IMR-90 (cell line): Measurements from ENCODE around the gene LTBP2. TPM values are rescaled to one million over a fixed set of nuclear protein-coding genes. Genes with fewer than 3 reads are reported as not detected.

ENCODE experiments used
- ATAC-seq: fragments of 200-7000 bp; cut with Tn5 transposase; 2 replicates; pipeline ENCODE4 v1.9.1; 2020; ENCODE audit warnings: low read depth, mild to moderate bottlenecking, moderate library complexity
- BruUV-seq: library from RNA; stranded (reverse); fragments of 400-500 nt; replicated peaks from 2 replicates; lab custom pipeline; 2021; lab: Mats Ljungman, UMichigan
- CTCF ChIA-PET: fragments of 300-600 bp; formaldehyde crosslinking; extraction: SDS; loops from one replicate; lab custom pipeline; 2021; ENCODE audit warnings: antibody characterized with exemption; lab: Yijun Ruan, JAX
- POLR2A ChIA-PET: fragments of 300-600 bp; sonication (Branson Sonifier 250); formaldehyde crosslinking; loops from one replicate; lab custom pipeline; 2022; ENCODE audit warnings: antibody characterized with exemption; ENCODE audit not compliant: unreplicated experiment; lab: Charles Lee
- DNase-seq: peaks from one replicate; pipeline ENCODE4 v3.0.0; 2013
- H2AFZ ChIP-seq: replicated peaks from 2 replicates; pipeline ENCODE3; 2013; ENCODE audit warnings: low read length, mild to moderate bottlenecking; ENCODE audit not compliant: poor library complexity
- H2AK5ac ChIP-seq: 2 replicates; pipeline ENCODE4 v1.6.1; 2013; ENCODE audit warnings: low read depth, low read length, inconsistent platforms
- H2AK9ac ChIP-seq: replicated peaks from 2 replicates; pipeline ENCODE3; 2013; ENCODE audit warnings: mild to moderate bottlenecking, low read depth, low read length, moderate library complexity; ENCODE audit not compliant: poor library complexity
- H2BK120ac ChIP-seq: 2 replicates; pipeline ENCODE4 v1.6.1; 2013; ENCODE audit warnings: low read depth, low read length, inconsistent platforms
- H2BK15ac ChIP-seq: 3 replicates; pipeline ENCODE4 v1.6.1; 2013; ENCODE audit warnings: low read depth, low read length, inconsistent platforms
- H2BK20ac ChIP-seq: 2 replicates; pipeline ENCODE4 v1.6.1; 2013; ENCODE audit warnings: low read depth, mild to moderate bottlenecking, inconsistent platforms, low read length, moderate library complexity
- H2BK5ac ChIP-seq: 2 replicates; pipeline ENCODE4 v1.6.1; 2013; ENCODE audit warnings: mild to moderate bottlenecking, low read depth, low read length, inconsistent platforms; ENCODE audit not compliant: poor library complexity, severe bottlenecking
- H3K14ac ChIP-seq: replicated peaks from 2 replicates; pipeline ENCODE4 v1.6.1; 2013; ENCODE audit warnings: low read depth, low read length, inconsistent platforms
- H3K18ac ChIP-seq: 2 replicates; pipeline ENCODE4 v1.6.1; 2013; ENCODE audit warnings: low read depth, low read length, control low read depth
- H3K23ac ChIP-seq: 2 replicates; pipeline ENCODE4 v1.6.1; 2013; ENCODE audit warnings: low read depth, low read length, inconsistent platforms
- H3K27ac ChIP-seq: 2 replicates; pipeline ENCODE4 v1.5.1; 2013; ENCODE audit warnings: mild to moderate bottlenecking, control low read depth, low read length; ENCODE audit not compliant: insufficient read depth
- H3K27me3 ChIP-seq: 2 replicates; pipeline ENCODE4 v1.6.1; 2013; ENCODE audit warnings: low read length; ENCODE audit not compliant: control insufficient read depth, insufficient read depth
- H3K36me3 ChIP-seq: 2 replicates; pipeline ENCODE4 v1.6.1; 2013; ENCODE audit warnings: low read length, mixed read lengths; ENCODE audit not compliant: control insufficient read depth, insufficient read depth
- H3K4ac ChIP-seq: 2 replicates; pipeline ENCODE4 v1.6.1; 2013; ENCODE audit warnings: low read depth, low read length, inconsistent platforms
- H3K4me1 ChIP-seq: 2 replicates; pipeline ENCODE4 v1.6.1; 2013; ENCODE audit warnings: low read length, mixed read lengths; ENCODE audit not compliant: control insufficient read depth, insufficient read depth
- H3K4me2 ChIP-seq: 2 replicates; pipeline ENCODE4 v1.6.1; 2013; ENCODE audit warnings: low read depth, mild to moderate bottlenecking, control low read depth, low read length, moderate library complexity
- H3K4me3 ChIP-seq: 2 replicates; pipeline ENCODE4 v1.5.1; 2013; ENCODE audit warnings: low read depth, mild to moderate bottlenecking, control low read depth, low read length, moderate library complexity; ENCODE audit not compliant: insufficient read depth
- H3K56ac ChIP-seq: 2 replicates; pipeline ENCODE4 v1.6.1; 2013; ENCODE audit warnings: low read length, inconsistent platforms; ENCODE audit not compliant: insufficient read depth; ENCODE audit errors: extremely low read depth
- H3K79me1 ChIP-seq, 2 experiments: 2 replicates each; pipeline ENCODE4 v1.6.1; 2013; ENCODE audit warnings: low read length in 2 of 2, inconsistent platforms in 1 of 2, low read depth in 1 of 2
- H3K9ac ChIP-seq: 2 replicates; pipeline ENCODE4 v1.6.1; 2013; ENCODE audit warnings: low read depth, low read length, control low read depth
- H3K9me1 ChIP-seq: 2 replicates; pipeline ENCODE4 v1.6.1; 2013; ENCODE audit warnings: low read length, inconsistent platforms; ENCODE audit not compliant: insufficient read depth
- H3K9me3 ChIP-seq: 2 replicates; pipeline ENCODE4 v1.6.1; 2013; ENCODE audit warnings: low read length; ENCODE audit not compliant: control insufficient read depth, insufficient read depth
- H4K20me1 ChIP-seq: 2 replicates; pipeline ENCODE4 v1.6.1; 2013; ENCODE audit warnings: low read length, inconsistent platforms; ENCODE audit not compliant: insufficient read depth
- H4K5ac ChIP-seq: 2 replicates; pipeline ENCODE4 v1.6.1; 2013; ENCODE audit warnings: mild to moderate bottlenecking, low read depth, low read length, control low read depth
- H4K8ac ChIP-seq, 2 experiments: 2 replicates each; pipeline ENCODE4 v1.6.1; 2013; ENCODE audit warnings: low read depth in 2 of 2, low read length in 2 of 2, control low read depth in 1 of 2, inconsistent platforms in 1 of 2
- H4K91ac ChIP-seq: 2 replicates; pipeline ENCODE4 v1.6.1; 2013; ENCODE audit warnings: low read depth, low read length, inconsistent platforms; ENCODE audit not compliant: insufficient read depth
- CTCF ChIP-seq: conservative IDR thresholded peaks from 2 replicates; pipeline ENCODE4 v1.5.1; 2012; ENCODE audit warnings: mild to moderate bottlenecking, low read depth, low read length, improper control_type of control experiment
- MAFK ChIP-seq: IDR thresholded peaks from 2 replicates; pipeline ENCODE4 v1.6.1; 2012; ENCODE audit warnings: low read depth, low read length, improper control_type of control experiment
- NFE2L2 ChIP-seq: fragments of 150-350 bp; IDR thresholded peaks from 2 replicates; pipeline ENCODE4 v1.6.1; 2016; ENCODE audit warnings: low read depth, mild to moderate bottlenecking, low read length
- WGBS, 2 experiments: methylation state at CpG; one replicate each; pipeline versions ENCODE4 v1.1.5 to v1.1.7; 2013; ENCODE audit warnings: missing lambda C conversion rate in 2 of 2; ENCODE audit not compliant: insufficient read length in 1 of 2; ENCODE audit errors: extremely low coverage in 2 of 2; 5-methylcytosine and 5-hydroxymethylcytosine counted together
- dilution Hi-C: fragments of 300-500 bp; cut with HindIII; formaldehyde crosslinking; loops from one replicate; pipeline ENCODE4 v1.14.3; 2018; ENCODE audit warnings: low sequenced_read_pairs; ENCODE audit not compliant: unreplicated experiment
- in situ Hi-C: fragments of 300-500 bp; cut with MboI; formaldehyde crosslinking; loops from 3 replicates; pipeline ENCODE4 v1.14.3; 2019; ENCODE audit warnings: low sequenced_read_pairs, inconsistent platforms, mixed read lengths
- intact Hi-C: fragments of 100-400 bp; cut with micrococcal nuclease; formaldehyde crosslinking; loops from 2 replicates; pipeline ENCODE4 v1.10.0; 2022
- polyA plus RNA-seq, 3 experiments: library from polyadenylated mRNA; depleted of rRNA; stranded (reverse); fragments of >200 nt; gene quantifications; 2 replicates each; pipeline ENCODE4 v1.2.3, GENCODE V29; 2012; ENCODE audit warnings: low replicate concordance in 1 of 3
- total RNA-seq: library from RNA; depleted of rRNA; stranded (reverse); fragments of >200 nt; gene quantifications from 2 replicates; pipeline ENCODE4 v1.2.3, GENCODE V29; 2012

The LTBP2 gene
- total and polyA plus RNA-seq, 2 of the 4 experiments (the other 2 are of a cell fraction) = 23.8 to 79.3 TPM

GRCh38 chr14:74658535-74659131 is 46.6 kb upstream of the LTBP2 start:
- peak; percentile 69 for DNase-seq

More at GRCh38 chr14:74658535-74659131, 46.6 kb upstream of the LTBP2 start:
- peak overlapping the region; percentile 83 for H2BK120ac ChIP-seq
- peak; percentile 48 for ATAC-seq
- H3K36me3 ChIP-seq = peaks cover 21% of the 10 kb centered on the region
- no peak overlapping the region for H3K9ac ChIP-seq
- dilution Hi-C loops = no loop called here
- no TSS peak for BruUV-seq
- H2BK5ac ChIP-seq = peak overlapping the region; percentile 71
- H3K4ac ChIP-seq = peak overlapping the region; percentile 70
- no peak overlapping the region for H3K4me3 ChIP-seq
- H3K14ac ChIP-seq = peak overlapping the region; percentile 63
- H3K23ac ChIP-seq = 0 out of 2 replicates have a peak overlapping the region, but pooled peaks have one; percentile 18
- no peaks in the 10 kb centered on the region for H3K27me3 ChIP-seq
- H3K9me3 ChIP-seq = peaks cover 5% of the 10 kb centered on the region; the same call in 1 of the 2 replicates
- peak overlapping the region; percentile 27 to 52; a peak in 2 of 4 replicates for H4K8ac ChIP-seq
- no peak overlapping the region for H3K27ac ChIP-seq
- intact Hi-C loops = loop anchor here (5.0 kb wide), 1 partner anchor 41 kb away; no protein-coding TSS in a partner anchor
- H2AK5ac ChIP-seq = peak overlapping the region; percentile 85; the same call in 1 of the 2 replicates
- H4K5ac ChIP-seq = no peak overlapping the region; the same call in 1 of the 2 replicates
- H4K20me1 ChIP-seq = no peaks in the 10 kb centered on the region
- CTCF ChIA-PET = interaction anchor here (0.6 kb wide), 1 partner anchor 39 kb away, joined by 3 read pairs; no protein-coding TSS in a partner anchor
- in situ Hi-C loops = no loop called here
- peak overlapping the region; percentile 81; the same call in 2 of the 3 replicates for H2BK15ac ChIP-seq
- H3K9me1 ChIP-seq = peaks cover 46% of the 10 kb centered on the region
- no peak overlapping the region; the same call in 1 of the 2 replicates for H3K18ac ChIP-seq
- TF ChIP-seq CTCF = no peak
- peak; percentile 85 for TF ChIP-seq MAFK
- peak; percentile 95 for TF ChIP-seq NFE2L2
- H3K79me1 ChIP-seq = peaks cover 20 to 45% of the 10 kb centered on the region in 2 experiments; a peak in 3 of 4 replicates
- H2AFZ ChIP-seq = no peak overlapping the region
- H3K4me1 ChIP-seq = peaks cover 31% of the 10 kb centered on the region
- peak overlapping the region; percentile 55 for H2BK20ac ChIP-seq
- peak overlapping the region; percentile 22 for H2AK9ac ChIP-seq
- peak overlapping the region; percentile 87 for H4K91ac ChIP-seq
- POLR2A ChIA-PET = no interaction called here
- WGBS, 2 experiments = no CpG with 5 or more reads among the region's 1 CpG
- peak overlapping the region; percentile 21; the same call in 1 of the 2 replicates for H3K56ac ChIP-seq
- no peak overlapping the region for H3K4me2 ChIP-seq
